ENCODE results near the gene GPRC5C. TPM values are rescaled to one million over a fixed set of nuclear protein-coding genes. Genes with fewer than 3 reads are reported as not detected.

GPRC5C gene
- total and polyA plus RNA-seq, 5 donors from 2014 or later, result not detected

GRCh38 chr17:74464730-74465377 is 33.0 kb downstream of the GPRC5C start:
- no peak overlapping the region for H3K27ac ChIP-seq (ENCODE audit: insufficient read depth, low read length, poor library complexity, severe bottlenecking)
- H3K36me3 ChIP-seq (ENCODE audit: control insufficient read depth, insufficient read depth, low read length), result no peaks in the 10 kb centered on the region
- peaks cover 6% of the 10 kb centered on the region for H3K27me3 ChIP-seq (ENCODE audit: control insufficient read depth, insufficient read depth, low read length)
- Mint-ChIP-seq H3K27me3 (peaks cover 11% of the 10 kb centered on the region), H3K4me3 (no peak overlapping the region), H3K36me3 (no peaks in the 10 kb centered on the region), H3K9me3 (peaks cover 0 to 2% (median 0%) of the 10 kb centered on the region in 7 donors), H3K4me1 (peaks cover 0 to 28% (median 8%) of the 10 kb centered on the region in 4 donors), H3K27ac (no peak overlapping the region)
- no peak overlapping the region for H3K4me3 ChIP-seq (ENCODE audit: low read depth, low read length)
- no peak for DNase-seq
- peaks cover 34% of the 10 kb centered on the region for H3K4me1 ChIP-seq (ENCODE audit: control insufficient read depth, insufficient read depth, low read length, poor library complexity, severe bottlenecking)
- no peaks in the 10 kb centered on the region for H3K9me3 ChIP-seq (ENCODE audit: control insufficient read depth in 2 of 2, low read length in 2 of 2)
- ATAC-seq (ENCODE audit: low read depth in 2 of 2), result no peak

DNA sequence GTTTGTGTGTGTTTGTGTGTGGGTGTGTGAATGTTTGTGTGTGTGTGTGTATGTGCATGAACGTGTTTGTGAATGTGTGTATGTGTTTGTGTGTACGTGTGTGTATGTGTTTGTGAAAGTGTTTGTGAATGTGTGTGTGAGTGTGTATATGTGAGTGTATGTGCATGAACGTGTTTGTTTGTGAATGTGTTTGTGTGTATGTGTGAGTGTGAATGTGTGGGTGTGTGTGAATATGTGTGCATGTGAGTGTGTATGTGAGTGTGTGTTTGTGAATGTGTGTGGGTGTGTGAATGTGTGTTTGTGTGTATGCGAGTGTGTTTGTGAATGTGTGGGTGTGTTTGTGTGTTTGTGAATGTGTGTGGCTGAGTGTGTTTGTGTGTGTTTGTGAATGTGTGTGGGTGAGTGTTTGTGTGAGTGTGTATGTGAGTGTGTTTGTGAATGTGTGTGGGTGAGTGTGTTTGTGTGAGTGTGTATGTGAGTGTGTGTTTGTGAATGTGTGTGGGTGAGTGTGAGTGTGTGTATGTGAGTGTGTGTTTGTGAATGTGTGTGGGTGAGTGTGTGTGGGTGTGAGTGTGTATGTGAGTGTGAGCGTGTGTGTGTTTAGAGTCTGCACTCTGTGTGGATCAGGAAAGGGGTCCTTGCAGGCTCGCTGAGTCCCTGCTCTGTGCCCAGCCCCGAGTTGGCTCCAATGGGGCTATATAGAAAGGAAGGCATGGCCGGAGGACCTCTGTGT is 33.7 kb downstream of the GPRC5C start:
- Mint-ChIP-seq H3K4me1 (peaks cover 0 to 28% (median 8%) of the 10 kb centered on the region in 4 donors), H3K36me3 (no peaks in the 10 kb centered on the region), H3K27ac (no peak overlapping the region), H3K9me3 (peaks cover 0 to 2% (median 0%) of the 10 kb centered on the region in 7 donors), H3K4me3 (no peak overlapping the region), H3K27me3 (peaks cover 11% of the 10 kb centered on the region)
- H3K9me3 ChIP-seq (ENCODE audit: control insufficient read depth in 2 of 2, low read length in 2 of 2), result no peaks in the 10 kb centered on the region
- no peak for DNase-seq
- H3K36me3 ChIP-seq (ENCODE audit: control insufficient read depth, insufficient read depth, low read length), result no peaks in the 10 kb centered on the region
- no peak for ATAC-seq (ENCODE audit: low read depth in 2 of 2)
- peaks cover 34% of the 10 kb centered on the region for H3K4me1 ChIP-seq (ENCODE audit: control insufficient read depth, insufficient read depth, low read length, poor library complexity, severe bottlenecking)
- H3K4me3 ChIP-seq (ENCODE audit: low read depth, low read length), result no peak overlapping the region
- no peak overlapping the region for H3K27ac ChIP-seq (ENCODE audit: insufficient read depth, low read length, poor library complexity, severe bottlenecking)
- peaks cover 6% of the 10 kb centered on the region for H3K27me3 ChIP-seq (ENCODE audit: control insufficient read depth, insufficient read depth, low read length)

DNA sequence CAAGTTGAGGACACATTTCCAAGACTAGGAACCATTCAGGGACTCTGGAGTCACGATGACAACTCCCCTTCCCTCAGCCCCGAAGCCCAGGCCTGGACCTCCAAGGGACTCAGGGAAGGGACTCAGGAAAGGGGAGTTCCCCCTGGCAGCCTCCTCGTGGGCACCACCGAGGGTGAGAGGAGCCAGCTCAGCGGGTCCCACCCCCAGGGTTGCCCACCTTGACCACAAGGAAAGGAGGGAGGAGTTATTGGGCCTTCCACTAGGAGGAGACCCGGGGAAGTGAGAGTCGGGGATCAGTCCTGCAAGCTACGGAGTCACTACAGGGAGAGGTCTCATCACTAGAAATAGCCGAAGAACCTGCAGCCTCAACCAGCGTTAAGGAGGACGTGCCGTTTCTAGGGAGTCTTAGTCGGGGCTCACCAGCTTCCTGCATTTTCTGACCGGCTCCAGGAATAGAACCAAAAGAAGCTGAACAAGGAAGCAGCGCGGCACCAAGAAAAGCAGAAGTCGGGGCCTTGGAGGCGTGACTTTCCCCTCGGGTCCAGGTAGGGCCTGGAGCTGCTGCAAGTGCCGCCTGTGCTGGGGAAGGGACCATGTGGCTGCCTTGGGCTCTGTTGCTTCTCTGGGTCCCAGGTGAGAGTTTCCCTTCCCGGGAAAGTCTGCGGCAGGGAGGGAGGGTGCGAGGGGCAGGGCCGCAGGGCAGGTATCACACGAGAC is 34.4 kb downstream of the GPRC5C start, which contains the start of gene CD300A:
Gene CD300A, plus strand, starts transcription at position 524 of the 717 bp plus-strand sequence. Its CDS starts 70 bp downstream, at position 594.
- H3K4me3 Mint-ChIP-seq, result peak within 1 kb of the TSS in 3 of 4 donors; percentile 49 to 54 (median 53)
- no peaks in the 10 kb centered on the region for H3K36me3 Mint-ChIP-seq

DNA sequence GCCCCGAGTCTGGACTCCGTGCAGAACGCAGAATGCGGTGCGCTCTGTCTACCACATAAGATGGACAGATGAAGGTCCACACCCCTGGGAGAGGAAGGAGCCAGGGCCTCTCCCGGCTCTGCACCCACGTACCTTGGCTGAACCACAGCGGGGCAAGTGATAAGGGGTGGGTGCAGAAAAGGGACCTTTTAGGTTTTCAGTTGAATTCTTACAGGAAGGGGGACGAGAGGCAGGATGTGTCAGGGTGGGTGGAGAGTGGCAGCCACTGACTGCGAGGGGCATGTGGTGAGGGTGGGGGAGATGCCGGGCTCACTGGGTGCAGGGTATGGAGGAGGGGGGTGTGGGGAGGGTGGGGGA is 34.9 kb downstream of the GPRC5C start:
- H3K4me1 Mint-ChIP-seq, result peaks cover 0 to 25% (median 9%) of the 10 kb centered on the region in 4 donors
- Histone ChIP-seq H3K27ac (ENCODE audit: insufficient read depth, low read length, poor library complexity, severe bottlenecking) (no peak overlapping the region), H3K27me3 (ENCODE audit: control insufficient read depth, insufficient read depth, low read length) (peaks cover 6% of the 10 kb centered on the region), H3K9me3 (ENCODE audit: control insufficient read depth in 2 of 2, low read length in 2 of 2) (no peaks in the 10 kb centered on the region), H3K4me1 (ENCODE audit: control insufficient read depth, insufficient read depth, low read length, poor library complexity, severe bottlenecking) (peaks cover 34% of the 10 kb centered on the region), H3K4me3 (ENCODE audit: low read depth, low read length) (no peak overlapping the region), H3K36me3 (ENCODE audit: control insufficient read depth, insufficient read depth, low read length) (no peaks in the 10 kb centered on the region)
- H3K27me3 Mint-ChIP-seq, result peaks cover 11% of the 10 kb centered on the region
- no peak for DNase-seq
- peak in 1 of 2 donors; percentile 9 for ATAC-seq (ENCODE audit: low read depth in 2 of 2)
- no peaks in the 10 kb centered on the region for H3K36me3 Mint-ChIP-seq
- no peak overlapping the region for H3K4me3 Mint-ChIP-seq
- H3K9me3 Mint-ChIP-seq, result peaks cover 0 to 2% (median 0%) of the 10 kb centered on the region in 7 donors
- H3K27ac Mint-ChIP-seq, result no peak overlapping the region

More for the DNA sequence above, 34.4 kb downstream of the GPRC5C start, which contains the start of gene CD300A:
- peak within 1 kb of the TSS in 1 of 3 donors; percentile 43 for H3K27ac Mint-ChIP-seq
- no peaks in the 10 kb centered on the region for H3K36me3 ChIP-seq (ENCODE audit: control insufficient read depth, insufficient read depth, low read length)
- peak within 1 kb of the TSS; percentile 40 for H3K4me3 ChIP-seq (ENCODE audit: low read depth, low read length)
- H3K27ac ChIP-seq (ENCODE audit: insufficient read depth, low read length, poor library complexity, severe bottlenecking), result no peak within 1 kb of the TSS
- ATAC-seq (ENCODE audit: low read depth in 2 of 2), result peak in 1 of 2 donors; percentile 3
- H3K27me3 Mint-ChIP-seq, result peaks cover 11% of the 10 kb centered on the region
- H3K27me3 ChIP-seq (ENCODE audit: control insufficient read depth, insufficient read depth, low read length), result peaks cover 6% of the 10 kb centered on the region
- no peak for DNase-seq
- H3K4me1 Mint-ChIP-seq, result peaks cover 0 to 27% (median 9%) of the 10 kb centered on the region in 4 donors
- H3K9me3 ChIP-seq (ENCODE audit: control insufficient read depth in 2 of 2, low read length in 2 of 2), result no peaks in the 10 kb centered on the region
- peaks cover 34% of the 10 kb centered on the region for H3K4me1 ChIP-seq (ENCODE audit: control insufficient read depth, insufficient read depth, low read length, poor library complexity, severe bottlenecking)
- peaks cover 0 to 2% (median 0%) of the 10 kb centered on the region in 7 donors for H3K9me3 Mint-ChIP-seq

GRCh38 chr17:74467221-74467951 is 35.5 kb downstream of the GPRC5C start:
- Mint-ChIP-seq H3K9me3 (peaks cover 0 to 2% (median 0%) of the 10 kb centered on the region in 7 donors), H3K27ac (peak overlapping the region in 1 of 3 donors; percentile 43), H3K36me3 (no peaks in the 10 kb centered on the region), H3K27me3 (peaks cover 14% of the 10 kb centered on the region), H3K4me1 (peaks cover 0 to 24% (median 9%) of the 10 kb centered on the region in 4 donors), H3K4me3 (peak overlapping the region in 3 of 4 donors; percentile 49 to 54 (median 53))
- ATAC-seq (ENCODE audit: low read depth in 2 of 2), result peak in 1 of 2 donors; percentile 28
- Histone ChIP-seq H3K4me3 (ENCODE audit: low read depth, low read length) (peak overlapping the region; percentile 40), H3K27ac (ENCODE audit: insufficient read depth, low read length, poor library complexity, severe bottlenecking) (no peak overlapping the region), H3K9me3 (ENCODE audit: control insufficient read depth in 2 of 2, low read length in 2 of 2) (no peaks in the 10 kb centered on the region), H3K4me1 (ENCODE audit: control insufficient read depth, insufficient read depth, low read length, poor library complexity, severe bottlenecking) (peaks cover 32% of the 10 kb centered on the region), H3K36me3 (ENCODE audit: control insufficient read depth, insufficient read depth, low read length) (no peaks in the 10 kb centered on the region), H3K27me3 (ENCODE audit: control insufficient read depth, insufficient read depth, low read length) (peaks cover 6% of the 10 kb centered on the region)
- no peak for DNase-seq

DNA sequence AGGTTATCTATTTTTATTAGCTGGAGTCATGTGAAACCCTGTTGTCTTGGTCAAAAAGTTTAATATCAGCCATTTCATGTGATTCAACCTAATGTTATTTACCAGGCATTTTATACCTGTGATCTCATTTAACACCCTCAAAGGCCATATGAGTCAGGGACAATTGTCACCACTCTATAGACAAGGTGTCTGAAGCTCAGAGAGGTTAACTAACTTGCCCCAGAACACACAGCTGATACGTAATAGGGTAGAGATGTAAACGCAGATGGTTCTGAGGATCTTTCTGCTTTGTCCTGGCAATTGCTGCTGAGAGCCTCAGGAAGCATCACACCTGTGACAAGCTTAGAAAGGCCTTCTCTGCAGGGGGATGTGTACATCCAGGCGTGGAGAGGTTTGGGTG is 39.5 kb downstream of the GPRC5C start:
- no peak for DNase-seq
- no peak overlapping the region for H3K27ac Mint-ChIP-seq

GRCh38 chr17:74472890-74473289 is 41.0 kb downstream of the GPRC5C start:
- DNase-seq (no peak), ATAC-seq (ENCODE audit: low read depth in 2 of 2) (no peak)
- H3K4me1 ChIP-seq (ENCODE audit: control insufficient read depth, insufficient read depth, low read length, poor library complexity, severe bottlenecking), result no peaks in the 10 kb centered on the region
- H3K36me3 ChIP-seq (ENCODE audit: control insufficient read depth, insufficient read depth, low read length), result no peaks in the 10 kb centered on the region
- Mint-ChIP-seq H3K4me3 (no peak overlapping the region), H3K27ac (no peak overlapping the region), H3K27me3 (peaks cover 4% of the 10 kb centered on the region), H3K36me3 (no peaks in the 10 kb centered on the region), H3K4me1 (peaks cover 0 to 14% (median 2%) of the 10 kb centered on the region in 4 donors), H3K9me3 (peaks cover 0 to 12% (median 4%) of the 10 kb centered on the region in 7 donors)
- H3K4me3 ChIP-seq (ENCODE audit: low read depth, low read length), result no peak overlapping the region
- H3K9me3 ChIP-seq (ENCODE audit: control insufficient read depth in 2 of 2, low read length in 2 of 2), result peaks cover 9 to 13% of the 10 kb centered on the region in 2 experiments
- H3K27me3 ChIP-seq (ENCODE audit: control insufficient read depth, insufficient read depth, low read length), result no peaks in the 10 kb centered on the region
- no peak overlapping the region for H3K27ac ChIP-seq (ENCODE audit: insufficient read depth, low read length, poor library complexity, severe bottlenecking)

More for the DNA sequence above, 39.5 kb downstream of the GPRC5C start:
- no peak overlapping the region for H3K4me3 ChIP-seq (ENCODE audit: low read depth, low read length)
- H3K27me3 ChIP-seq (ENCODE audit: control insufficient read depth, insufficient read depth, low read length), result no peaks in the 10 kb centered on the region
- Mint-ChIP-seq H3K36me3 (no peaks in the 10 kb centered on the region), H3K4me3 (no peak overlapping the region), H3K9me3 (peaks cover 0 to 9% (median 4%) of the 10 kb centered on the region in 7 donors), H3K4me1 (peaks cover 0 to 19% (median 2%) of the 10 kb centered on the region in 4 donors), H3K27me3 (peaks cover 8% of the 10 kb centered on the region)
- no peak overlapping the region for H3K27ac ChIP-seq (ENCODE audit: insufficient read depth, low read length, poor library complexity, severe bottlenecking)
- no peaks in the 10 kb centered on the region for H3K36me3 ChIP-seq (ENCODE audit: control insufficient read depth, insufficient read depth, low read length)
- ATAC-seq (ENCODE audit: low read depth in 2 of 2), result no peak
- H3K4me1 ChIP-seq (ENCODE audit: control insufficient read depth, insufficient read depth, low read length, poor library complexity, severe bottlenecking), result peaks cover 8% of the 10 kb centered on the region
- H3K9me3 ChIP-seq (ENCODE audit: control insufficient read depth in 2 of 2, low read length in 2 of 2), result peaks cover 9 to 13% of the 10 kb centered on the region in 2 experiments

Measured in CD4-positive, CD25-positive, alpha-beta regulatory T cell (primary cell).